K562 (cell line): ENCODE measurements around the gene NUP98. TPM values are rescaled to one million over a fixed set of nuclear protein-coding genes. Genes with fewer than 3 reads are reported as not detected.
A peak's percentile ranks its signal among the peaks of the same experiment; 100 is the strongest.

Experiments
- ARID1B ChIP-seq: fragments of 450-650 bp; IDR thresholded peaks from 2 replicates; pipeline ENCODE4 v1.6.1; 2016; ENCODE audit warnings: antibody characterized with exemption, mild to moderate bottlenecking, inconsistent platforms
- CEBPB ChIP-seq: fragments of 450-650 bp; IDR thresholded peaks from 2 replicates; pipeline ENCODE4 v1.6.1; 2016; ENCODE audit warnings: missing genetic modification characterization, missing compliant biosample characterization
- CTBP1 ChIP-seq: fragments of 450-650 bp; IDR thresholded peaks from 2 replicates; pipeline ENCODE4 v1.6.1; 2016; ENCODE audit warnings: borderline replicate concordance
- DEAF1 ChIP-seq: fragments of 450-650 bp; formaldehyde crosslinking; IDR thresholded peaks from 2 replicates; pipeline ENCODE4 v1.4.0; 2020; ENCODE audit warnings: mild to moderate bottlenecking, moderate library complexity
- FOSL1 ChIP-seq: fragments of 200-800 bp; sonication (Bioruptor generic); conservative IDR thresholded peaks from 2 replicates; pipeline ENCODE4 v1.6.1; 2016; ENCODE audit warnings: missing genetic modification characterization, missing compliant biosample characterization
- ID3 ChIP-seq, 2 experiments: fragments of 250-450 bp in 1 of 2; fragments of 450-650 bp in 1 of 2; sonication (Bioruptor Pico) in 1 of 2; IDR thresholded peaks; 2 replicates each; pipeline versions ENCODE4 v1.6.1 to v1.8.0; 2016 to 2021; ENCODE audit warnings: mild to moderate bottlenecking in 2 of 2, moderate library complexity in 2 of 2, missing compliant biosample characterization in 1 of 2, missing genetic modification characterization in 1 of 2
- KDM2B ChIP-seq: fragments of 250-450 bp; sonication (Bioruptor Pico); IDR thresholded peaks from 2 replicates; pipeline ENCODE4 v1.8.0; 2021; ENCODE audit warnings: mild to moderate bottlenecking, moderate library complexity
- LARP7 ChIP-seq: fragments of 450-650 bp; IDR thresholded peaks from 2 replicates; pipeline ENCODE4 v1.6.1; 2016
- MYBL2 ChIP-seq, 2 experiments: fragments of 450-650 bp in 1 of 2; sonication (generic) in 1 of 2; formaldehyde crosslinking in 1 of 2; IDR thresholded peaks; 2 replicates each; pipeline versions ENCODE4 v1.6.1 to v1.8.1; 2017 to 2022; ENCODE audit warnings: borderline replicate concordance in 1 of 2, inconsistent platforms in 1 of 2, low read depth in 1 of 2, mild to moderate bottlenecking in 1 of 2, missing genetic modification reagents in 1 of 2, moderate library complexity in 1 of 2
- NUFIP1 ChIP-seq: fragments of 450-650 bp; IDR thresholded peaks from 2 replicates; pipeline ENCODE4 v1.6.1; 2018; ENCODE audit not compliant: partially characterized antibody
- PCBP1 ChIP-seq: fragments of 200-400 bp; formaldehyde crosslinking; IDR thresholded peaks from 2 replicates; pipeline ENCODE4 v1.6.1; 2018; ENCODE audit warnings: mild to moderate bottlenecking, low read depth, low read length; ENCODE audit not compliant: poor library complexity, severe bottlenecking
- PML ChIP-seq: IDR thresholded peaks from 2 replicates; pipeline ENCODE4 v1.6.1; 2012; ENCODE audit warnings: low read length, inconsistent platforms
- POLR2A ChIP-seq: fragments of 450-650 bp; conservative IDR thresholded peaks from 2 replicates; pipeline ENCODE4 v1.6.1; 2016
- POLR2AphosphoS5 ChIP-seq: IDR thresholded peaks from 2 replicates; pipeline ENCODE4 v1.6.1; 2011; ENCODE audit warnings: mild to moderate bottlenecking, low read depth, low read length, moderate library complexity; ENCODE audit not compliant: control insufficient read depth, insufficient read depth
- SMAD4 ChIP-seq: fragments of 250-450 bp; sonication (Bioruptor Pico); conservative IDR thresholded peaks from 2 replicates; pipeline ENCODE4 v1.8.0; 2021; ENCODE audit warnings: inconsistent platforms, mild to moderate bottlenecking, moderate library complexity
- WHSC1 ChIP-seq: IDR thresholded peaks from one replicate; pipeline ENCODE4 v1.6.1; 2012; ENCODE audit warnings: low read length, control low read depth, inconsistent platforms
- ZBTB12 ChIP-seq: fragments of 250-450 bp; sonication (Bioruptor Pico); IDR thresholded peaks from 2 replicates; pipeline ENCODE4 v1.4.0; 2020
- ZNF197 ChIP-seq: fragments of 200-800 bp; sonication (Bioruptor generic); IDR thresholded peaks from 2 replicates; pipeline ENCODE4 v1.6.1; 2016; ENCODE audit warnings: low read depth, missing genetic modification characterization, missing compliant biosample characterization
- ZNF518B ChIP-seq: fragments of 250-450 bp; sonication (Bioruptor Pico); IDR thresholded peaks from 2 replicates; pipeline ENCODE4 v1.5.0; 2021; ENCODE audit warnings: mild to moderate bottlenecking, moderate library complexity
- ZNF586 ChIP-seq: fragments of 450-650 bp; formaldehyde crosslinking; conservative IDR thresholded peaks from 2 replicates; pipeline ENCODE4 v1.4.0; 2020; ENCODE audit warnings: mild to moderate bottlenecking, moderate library complexity
- polyA plus RNA-seq, 8 experiments: library from polyadenylated mRNA; depleted of rRNA in 4 of 8; stranded (reverse) in 5 of 8; unstranded in 3 of 8; fragments of >200 nt; fragmentation: Nextera tagmentation in 2 of 8; fragmentation: Illumina TruSeq in 1 of 8; extraction: Ambion mirVana in 2 of 8; extraction: Trizol in 1 of 8; gene quantifications; 2 replicates each; pipeline versions ENCODE4 v1.2.1 to v1.2.3, GENCODE V29; 2011 to 2014; ENCODE audit warnings: inconsistent platforms in 1 of 8, missing spikeins in 1 of 8
- total RNA-seq, 7 experiments: library from RNA; depleted of rRNA in 6 of 7; stranded (reverse); fragments of >200 nt in 6 of 7; fragmentation: Illumina TruSeq in 2 of 7; extraction: Trizol in 2 of 7; gene quantifications; 2 replicates each; pipeline versions ENCODE4 v1.2.1 to v1.2.3, GENCODE V29; 2011 to 2021; ENCODE audit warnings: low replicate concordance in 1 of 7

NUP98 gene
- total and polyA plus RNA-seq, 9 of the 15 experiments (the other 6 are each of a cell fraction or from before 2014, with no cell fraction given), result 45.1 to 196 (median 130) TPM

- no peak for TF ChIP-seq ZNF518B (CRISPR knock-in tag)
- TF ChIP-seq PCBP1, result peak; percentile 94
- TF ChIP-seq ZBTB12 (CRISPR knock-in tag), result no peak
- TF ChIP-seq FOSL1 (tag), result no peak
- TF ChIP-seq LARP7, result no peak
- TF ChIP-seq CTBP1, result peak; percentile 44; the same call in 1 of the 2 replicates
- no peak for TF ChIP-seq CEBPB (tag)
- peak; percentile 86; the same call in 1 of the 2 replicates for TF ChIP-seq KDM2B (CRISPR knock-in tag)
- no peak for TF ChIP-seq NUFIP1
- no peak for TF ChIP-seq ARID1B
- TF ChIP-seq ZNF586 (CRISPR knock-in tag), result no peak
- peak; percentile 28; the same call in 1 of the 2 replicates for TF ChIP-seq SMAD4
- TF ChIP-seq MYBL2 (IDR thresholded peaks at IDR 0.05; ENCODE audit: low read depth), result no peak
- no peak for TF ChIP-seq MYBL2 (CRISPR knock-in tag; IDR thresholded peaks at IDR 0.05; ENCODE audit: borderline replicate concordance)
- no peak for TF ChIP-seq ID3 (CRISPR knock-in tag; IDR thresholded peaks at IDR 0.05)
- peak; percentile 70; the same call in 1 of the 2 replicates for TF ChIP-seq ID3 (tag; IDR thresholded peaks at IDR 0.05)
- TF ChIP-seq WHSC1, result no peak
- no peak for TF ChIP-seq ZNF197 (CRISPR knock-in tag)
- TF ChIP-seq DEAF1 (CRISPR knock-in tag), result no peak
- peak; percentile 36 for TF ChIP-seq POLR2AphosphoS5
- peak; percentile 60; the same call in 1 of the 2 replicates for TF ChIP-seq PML
- peak; percentile 73 for TF ChIP-seq POLR2A
Observed at GRCh38 chr11:3642071-3642951, 155.0 kb downstream of the NUP98 start (continued).
